VCaP (cell line): ENCODE results near the gene SMURF2.

ENCODE experiments used
- H3K27ac ChIP-seq: fragments of 450-650 bp; 2 replicates; pipeline ENCODE4 v1.5.1; 2017
- CTCF ChIP-seq: fragments of 450-650 bp; conservative IDR thresholded peaks from 2 replicates; pipeline ENCODE4 v1.5.1; 2017; ENCODE audit warnings: mild to moderate bottlenecking, moderate library complexity

The SMURF2 gene

GRCh38 chr17:64574646-64575045 is 87.5 kb downstream of the SMURF2 start:
- no peak for TF ChIP-seq CTCF
- H3K27ac ChIP-seq, result no peak overlapping the region

DNA sequence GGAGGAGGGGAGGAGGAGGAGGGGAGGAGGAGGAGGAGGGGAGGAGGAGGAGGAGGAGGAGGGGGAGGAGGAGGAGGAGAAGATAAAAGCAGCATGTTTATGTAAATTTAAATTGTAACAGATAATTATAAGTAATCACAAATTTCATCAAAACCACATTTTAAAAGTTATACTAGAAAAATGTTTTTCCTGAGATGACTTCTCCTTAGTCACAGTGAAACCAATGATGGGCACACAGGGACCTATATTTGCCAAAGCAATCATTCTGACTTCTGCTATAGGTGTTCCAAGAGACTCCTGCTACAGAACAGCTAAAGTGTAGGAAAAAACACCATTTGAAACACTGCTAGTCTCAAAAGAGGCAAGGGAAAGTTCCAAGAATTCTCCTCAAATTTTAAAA is 88.9 kb downstream of the SMURF2 start:
- TF ChIP-seq CTCF, result no peak

GRCh38 chr17:64572682-64573154 is 89.4 kb downstream of the SMURF2 start:
- TF ChIP-seq CTCF, result no peak
- peak overlapping the region; percentile 36 for H3K27ac ChIP-seq

More for the DNA sequence above, 88.9 kb downstream of the SMURF2 start:
- peak overlapping the region; percentile 41 for H3K27ac ChIP-seq

GRCh38 chr17:64571746-64572145 is 90.4 kb downstream of the SMURF2 start:
- H3K27ac ChIP-seq, result no peak overlapping the region
- TF ChIP-seq CTCF, result no peak

- no peak overlapping the region for H3K27ac ChIP-seq
These were observed 96.5 kb downstream of the SMURF2 start for GRCh38 chr17:64565563-64565962.

GRCh38 chr17:64564098-64564497 is 98.0 kb downstream of the SMURF2 start:
- H3K27ac ChIP-seq, result no peak overlapping the region
- no peak for TF ChIP-seq CTCF

More at GRCh38 chr17:64565563-64565962, 96.5 kb downstream of the SMURF2 start:
- no peak for TF ChIP-seq CTCF

DNA sequence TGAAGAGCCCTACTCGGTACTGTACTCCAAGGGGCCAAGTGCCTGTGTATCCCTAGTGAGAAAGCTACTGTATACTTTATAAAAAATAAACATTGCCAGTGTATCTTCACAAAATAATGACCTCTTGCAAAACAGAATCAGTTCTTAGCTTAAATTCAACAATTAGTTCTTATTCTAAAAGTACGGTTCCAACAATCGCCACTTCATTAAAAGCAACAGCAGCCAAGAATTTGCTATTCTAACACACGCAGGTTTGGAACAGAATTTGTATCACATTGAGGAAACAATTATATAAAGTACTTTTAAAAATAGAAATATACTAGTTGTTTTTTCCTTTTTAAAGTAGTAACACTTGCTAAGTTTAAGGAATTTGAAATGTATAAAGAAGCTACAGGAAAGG is 106.8 kb downstream of the SMURF2 start:
- TF ChIP-seq CTCF, result no peak

More for the DNA sequence above, 106.8 kb downstream of the SMURF2 start:
- H3K27ac ChIP-seq, result no peak overlapping the region
